OCI-LY3 (cell line): ENCODE data around the gene SGSM2.

ENCODE experiments used
- EZH2phosphoT487 ChIP-seq: fragments of 200-600 bp; shearing (Covaris generic); IDR thresholded peaks from 2 replicates; pipeline ENCODE4 v1.6.1; 2018; ENCODE audit warnings: antibody characterized with exemption, mixed run types, low read depth
- TF ChIP-seq, protein P1 (sequence below): fragments of 200-600, 300-600 bp; sonication (generic); IDR thresholded peaks from 2 replicates; pipeline ENCODE4 v1.5.1; 2014; ENCODE audit warnings: antibody characterized with exemption, low read length, low read depth

DNA sequence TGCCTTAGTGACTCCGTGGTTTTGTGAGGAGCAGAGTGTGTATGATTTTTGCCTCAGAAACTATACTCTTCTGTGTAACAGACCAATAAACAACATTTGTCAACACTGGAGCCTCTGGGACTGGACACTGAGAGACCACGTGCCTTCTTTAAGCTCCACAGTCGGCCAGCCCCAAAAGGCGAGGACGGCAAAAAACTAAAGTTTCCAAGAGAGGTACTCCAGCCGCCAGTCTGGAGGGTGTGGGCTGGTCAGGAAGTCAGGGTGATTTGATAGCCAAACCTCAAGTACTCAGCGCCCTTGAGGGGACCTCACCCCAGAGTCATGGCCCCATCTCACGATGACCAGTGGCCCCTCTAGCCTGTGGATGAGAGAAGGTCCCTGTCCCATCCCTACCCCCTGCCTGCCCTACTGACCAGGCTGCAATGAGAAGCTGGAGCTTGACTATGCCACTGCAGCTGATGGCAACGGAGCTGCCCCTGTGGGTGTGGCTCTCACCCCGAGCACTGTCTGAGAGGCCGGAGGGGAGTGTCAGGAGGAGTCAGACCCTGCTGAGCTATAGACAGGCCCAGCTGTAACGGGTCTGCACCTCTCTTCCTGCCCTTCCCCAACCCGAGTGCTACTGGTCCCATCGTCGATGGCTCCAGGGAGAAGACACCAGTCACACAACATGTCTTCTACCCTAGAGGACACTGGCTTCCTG lies 43.8 kb downstream of the SGSM2 start:
- TF ChIP-seq, protein P1, sequence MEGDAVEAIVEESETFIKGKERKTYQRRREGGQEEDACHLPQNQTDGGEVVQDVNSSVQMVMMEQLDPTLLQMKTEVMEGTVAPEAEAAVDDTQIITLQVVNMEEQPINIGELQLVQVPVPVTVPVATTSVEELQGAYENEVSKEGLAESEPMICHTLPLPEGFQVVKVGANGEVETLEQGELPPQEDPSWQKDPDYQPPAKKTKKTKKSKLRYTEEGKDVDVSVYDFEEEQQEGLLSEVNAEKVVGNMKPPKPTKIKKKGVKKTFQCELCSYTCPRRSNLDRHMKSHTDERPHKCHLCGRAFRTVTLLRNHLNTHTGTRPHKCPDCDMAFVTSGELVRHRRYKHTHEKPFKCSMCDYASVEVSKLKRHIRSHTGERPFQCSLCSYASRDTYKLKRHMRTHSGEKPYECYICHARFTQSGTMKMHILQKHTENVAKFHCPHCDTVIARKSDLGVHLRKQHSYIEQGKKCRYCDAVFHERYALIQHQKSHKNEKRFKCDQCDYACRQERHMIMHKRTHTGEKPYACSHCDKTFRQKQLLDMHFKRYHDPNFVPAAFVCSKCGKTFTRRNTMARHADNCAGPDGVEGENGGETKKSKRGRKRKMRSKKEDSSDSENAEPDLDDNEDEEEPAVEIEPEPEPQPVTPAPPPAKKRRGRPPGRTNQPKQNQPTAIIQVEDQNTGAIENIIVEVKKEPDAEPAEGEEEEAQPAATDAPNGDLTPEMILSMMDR: no peak
- no peak for TF ChIP-seq EZH2phosphoT487
